Right ventricle myocardium superior (tissue), 1 donor: Measurements from ENCODE around the gene UGT2B28. TPM values are rescaled to one million over a fixed set of nuclear protein-coding genes. Genes with fewer than 3 reads are reported as not detected.
"Not testable (repeated sequence)": the region's sequence is repeated elsewhere in the genome, so short reads cannot be mapped to it uniquely, and the experiment has no call there.

Source experiments
- ATAC-seq: fragments of 200-7000 bp; cut with Tn5 transposase; one replicate; pipeline ENCODE4 v1.9.1; 2020; ENCODE audit warnings: mild to moderate bottlenecking; ENCODE audit not compliant: poor library complexity
- DNase-seq: peaks from one replicate; pipeline ENCODE4 v3.0.0-alpha.2; 2020
- intact Hi-C: fragments of 100-400 bp; cut with DNase I; formaldehyde crosslinking; loops from one replicate; pipeline ENCODE4 v1.11.2; 2022
- long read RNA-seq: library from polyadenylated mRNA; unstranded; transcript quantifications from one replicate; pipeline ENCODE4 v2.0.0, GENCODE V29; 2021
- total RNA-seq: library from RNA; stranded (reverse); fragmentation: NEBNext Ultra II Directional; extraction: Animal tissue kit (Norgen Biotek cat#: 25700); gene quantifications from one replicate; pipeline ENCODE4 v1.2.1, GENCODE V29; 2021
- donor health status: DM: no; HTN: yes; CAD: no; lungs with severe emphysema.

UGT2B28 gene
- not detected for total RNA-seq
- long read RNA-seq: 0 reads

- DNase-seq, intact Hi-C loops, ATAC-seq: not testable (repeated sequence)
Observed at GRCh38 chr4:69280081-69280480, at the start of gene UGT2B28. TSS of gene UGT2B28 (plus strand) at chr4:69280475. CDS start at chr4:69280501, 26 bp downstream.

- intact Hi-C loops: no loop called here
- ATAC-seq (no peak), DNase-seq (no peak)
Observed at GRCh38 chr4:69239092-69239491, 41.2 kb upstream of the UGT2B28 start.

GRCh38 chr4:69239557-69240168 lies 40.6 kb upstream of the UGT2B28 start:
- ATAC-seq (no peak), DNase-seq (no peak)
- intact Hi-C loops: no loop called here

- ATAC-seq, intact Hi-C loops, DNase-seq: not testable (repeated sequence)
Observed at GRCh38 chr4:69240787-69241186, 39.5 kb upstream of the UGT2B28 start.

- DNase-seq, ATAC-seq, intact Hi-C loops: not testable (repeated sequence)
Observed at GRCh38 chr4:69241746-69242145, 38.5 kb upstream of the UGT2B28 start.

GRCh38 chr4:69242562-69243240 lies 37.6 kb upstream of the UGT2B28 start:
- intact Hi-C loops, ATAC-seq: not testable (repeated sequence)

GRCh38 chr4:69250884-69251283 lies 29.4 kb upstream of the UGT2B28 start:
- intact Hi-C loops, ATAC-seq, DNase-seq: not testable (repeated sequence)

More at GRCh38 chr4:69242562-69243240, 37.6 kb upstream of the UGT2B28 start:
- DNase-seq: not testable (repeated sequence)

- intact Hi-C loops, ATAC-seq, DNase-seq: not testable (repeated sequence)
Observed at GRCh38 chr4:69253147-69253772, 27.0 kb upstream of the UGT2B28 start.

- intact Hi-C loops, DNase-seq, ATAC-seq: not testable (repeated sequence)
Observed at GRCh38 chr4:69268612-69269011, 11.7 kb upstream of the UGT2B28 start.

- DNase-seq, ATAC-seq, intact Hi-C loops: not testable (repeated sequence)
Observed at GRCh38 chr4:69296356-69296755, 16.1 kb downstream of the UGT2B28 start.

- intact Hi-C loops, ATAC-seq, DNase-seq: not testable (repeated sequence)
Observed at GRCh38 chr4:69308426-69309033, 28.3 kb downstream of the UGT2B28 start.

GRCh38 chr4:69309549-69310076 lies 29.3 kb downstream of the UGT2B28 start:
- intact Hi-C loops, DNase-seq, ATAC-seq: not testable (repeated sequence)

GRCh38 chr4:69310262-69310661 lies 30.0 kb downstream of the UGT2B28 start:
- intact Hi-C loops, ATAC-seq, DNase-seq: not testable (repeated sequence)

GRCh38 chr4:69317669-69318298 lies 37.5 kb downstream of the UGT2B28 start:
- intact Hi-C loops, DNase-seq, ATAC-seq: not testable (repeated sequence)

GRCh38 chr4:69321153-69321729 lies 41.0 kb downstream of the UGT2B28 start:
- DNase-seq: peak; percentile 33

GRCh38 chr4:69322055-69322454 lies 41.8 kb downstream of the UGT2B28 start:
- no peak for ATAC-seq
- intact Hi-C loops: no loop called here

More at GRCh38 chr4:69321153-69321729, 41.0 kb downstream of the UGT2B28 start:
- no peak for ATAC-seq
- intact Hi-C loops: no loop called here

GRCh38 chr4:69323284-69323683 lies 43.0 kb downstream of the UGT2B28 start:
- intact Hi-C loops: no loop called here
- DNase-seq (no peak), ATAC-seq (no peak)

More at GRCh38 chr4:69322055-69322454, 41.8 kb downstream of the UGT2B28 start:
- DNase-seq: no peak
